HCT116 (cell line): ENCODE measurements around the gene ACTR1B. TPM values are rescaled to one million over a fixed set of nuclear protein-coding genes. Genes with fewer than 3 reads are reported as not detected.
"Not testable (repeated sequence)": the region's sequence is repeated elsewhere in the genome, so short reads cannot be mapped to it uniquely, and the experiment has no call there.

ENCODE experiments used
- ATAC-seq: fragments of 200-7000 bp; cut with Tn5 transposase; 2 replicates; pipeline ENCODE4 v1.9.1; 2020; ENCODE audit warnings: mild to moderate bottlenecking, moderate library complexity
- BruUV-seq: library from RNA; stranded (reverse); fragments of 400-500 nt; replicated peaks from 2 replicates; lab custom pipeline; 2021; lab: Mats Ljungman, UMichigan
- CTCF ChIA-PET: fragments of 300-600 bp; sonication (Branson Sonifier 250); formaldehyde crosslinking; loops from one replicate; lab custom pipeline; 2021; ENCODE audit warnings: antibody characterized with exemption; lab: Charles Lee
- POLR2A ChIA-PET: fragments of 300-600, 350-600 bp; sonication (Branson Sonifier 250); formaldehyde crosslinking; loops from one replicate; lab custom pipeline; 2021; ENCODE audit warnings: antibody characterized with exemption; lab: Charles Lee
- RAD21 ChIA-PET, 2 experiments: fragments of 300-600 bp; sonication (Branson Sonifier 250); formaldehyde crosslinking; loops; one replicate each; lab custom pipeline; 2023; ENCODE audit warnings: low total read pairs in 2 of 2; ENCODE audit not compliant: uncharacterized antibody in 2 of 2, unreplicated experiment in 2 of 2, low non-redundant PET in 1 of 2; lab: Charles Lee
- DNase-seq: peaks from one replicate; pipeline ENCODE4 v3.0.0-alpha.2; 2010; ENCODE audit warnings: low read depth, low spot score
- H2AFZ ChIP-seq: fragments of 200-600 bp; shearing (Covaris generic), sonication (generic); 2 replicates; pipeline ENCODE4 v1.6.1; 2017; ENCODE audit warnings: low read depth, mixed run types, mixed read lengths, antibody characterized with exemption, low read length; ENCODE audit not compliant: poor library complexity, severe bottlenecking
- H3K27ac ChIP-seq: 2 replicates; pipeline ENCODE4 v1.5.1; 2012; ENCODE audit warnings: low read depth, low read length
- H3K27me3 ChIP-seq: fragments of 200-600 bp; sonication (generic); 2 replicates; pipeline ENCODE4 v1.6.1; 2016; ENCODE audit warnings: mixed run types, low read length, mixed read lengths; ENCODE audit not compliant: insufficient read depth
- H3K36me3 ChIP-seq, 2 experiments: fragments of 200-500 bp in 1 of 2; fragments of 200-600 bp in 1 of 2; sonication (Bioruptor generic) in 1 of 2; sonication (generic) in 1 of 2; 2 replicates each; pipeline versions ENCODE4 v1.5.1 to v1.6.1; 2014 to 2016; ENCODE audit warnings: low read length in 2 of 2, inconsistent platforms in 1 of 2, mixed read lengths in 1 of 2, mixed run types in 1 of 2; ENCODE audit not compliant: insufficient read depth in 2 of 2, control insufficient read depth in 1 of 2
- H3K4me1 ChIP-seq, 2 experiments: fragments of 200-600 bp in 1 of 2; sonication (generic) in 1 of 2; 2 replicates each; pipeline versions ENCODE4 v1.5.1 to v1.6.1; 2012 to 2017; ENCODE audit warnings: low read length in 2 of 2, inconsistent platforms in 1 of 2, mild to moderate bottlenecking in 1 of 2, mixed read lengths in 1 of 2, mixed run types in 1 of 2, moderate library complexity in 1 of 2; ENCODE audit not compliant: insufficient read depth in 2 of 2, control insufficient read depth in 1 of 2
- H3K4me2 ChIP-seq: fragments of 200-600 bp; sonication (generic); 2 replicates; pipeline ENCODE4 v1.6.1; 2017; ENCODE audit warnings: mixed run types, low read length, mixed read lengths
- H3K4me3 ChIP-seq, 2 experiments: fragments of 200-600 bp in 1 of 2; sonication (generic) in 1 of 2; replicated peaks in 1 of 2; 2 replicates each; pipeline ENCODE4 v1.5.1; 2011 to 2016; ENCODE audit warnings: low read length in 2 of 2, control low read depth in 1 of 2, low read depth in 1 of 2, mild to moderate bottlenecking in 1 of 2, mixed read lengths in 1 of 2, mixed run types in 1 of 2
- H3K79me2 ChIP-seq: fragments of 200-600 bp; sonication (generic); 2 replicates; pipeline ENCODE4 v1.6.1; 2017; ENCODE audit warnings: mild to moderate bottlenecking, mixed run types, low read length, moderate library complexity, mixed read lengths; ENCODE audit not compliant: insufficient read depth
- H3K9ac ChIP-seq: fragments of 200-600 bp; sonication (generic); 2 replicates; pipeline ENCODE4 v1.6.1; 2016; ENCODE audit warnings: low read length, mixed read lengths
- H3K9me2 ChIP-seq: fragments of 200-600 bp; sonication (generic), shearing (Covaris generic); 2 replicates; pipeline ENCODE4 v1.6.1; 2017; ENCODE audit warnings: mixed run types, mild to moderate bottlenecking, moderate library complexity; ENCODE audit not compliant: insufficient read depth
- H3K9me3 ChIP-seq, 2 experiments: fragments of 200-500 bp in 1 of 2; fragments of 200-600 bp in 1 of 2; sonication (Bioruptor generic) in 1 of 2; sonication (generic) in 1 of 2; 2 replicates each; pipeline ENCODE4 v1.6.1; 2014 to 2017; ENCODE audit warnings: low read length in 2 of 2, mixed read lengths in 2 of 2, inconsistent platforms in 1 of 2, low read depth in 1 of 2, mild to moderate bottlenecking in 1 of 2, mixed run types in 1 of 2, moderate library complexity in 1 of 2; ENCODE audit not compliant: control insufficient read depth in 1 of 2, insufficient read depth in 1 of 2
- H4K20me1 ChIP-seq: fragments of 200-600 bp; sonication (generic), shearing (Covaris generic); 2 replicates; pipeline ENCODE4 v1.6.1; 2017; ENCODE audit warnings: mixed run types, mild to moderate bottlenecking, moderate library complexity; ENCODE audit not compliant: insufficient read depth
- ZFX ChIP-seq: fragments of 450-650 bp; IDR thresholded peaks from 2 replicates; pipeline ENCODE4 v1.6.1; 2017
- intact Hi-C: fragments of 100-400 bp; cut with micrococcal nuclease; formaldehyde crosslinking; loops from 2 replicates; pipeline ENCODE4 v1.10.0; 2022
- total RNA-seq: library from RNA; stranded (reverse); gene quantifications from one replicate; pipeline ENCODE4 v1.2.1, GENCODE V29; 2021; ENCODE audit not compliant: unreplicated experiment
- TF ChIP-seq, protein P1 (sequence below): IDR thresholded peaks from 2 replicates; pipeline ENCODE4 v1.6.1; 2011; ENCODE audit warnings: mild to moderate bottlenecking, low read length, moderate library complexity; ENCODE audit not compliant: insufficient replicate concordance; ENCODE audit errors: extremely low read depth

The ACTR1B gene
- total RNA-seq, 1 experiment from 2014 or later = 42.8 TPM

DNA sequence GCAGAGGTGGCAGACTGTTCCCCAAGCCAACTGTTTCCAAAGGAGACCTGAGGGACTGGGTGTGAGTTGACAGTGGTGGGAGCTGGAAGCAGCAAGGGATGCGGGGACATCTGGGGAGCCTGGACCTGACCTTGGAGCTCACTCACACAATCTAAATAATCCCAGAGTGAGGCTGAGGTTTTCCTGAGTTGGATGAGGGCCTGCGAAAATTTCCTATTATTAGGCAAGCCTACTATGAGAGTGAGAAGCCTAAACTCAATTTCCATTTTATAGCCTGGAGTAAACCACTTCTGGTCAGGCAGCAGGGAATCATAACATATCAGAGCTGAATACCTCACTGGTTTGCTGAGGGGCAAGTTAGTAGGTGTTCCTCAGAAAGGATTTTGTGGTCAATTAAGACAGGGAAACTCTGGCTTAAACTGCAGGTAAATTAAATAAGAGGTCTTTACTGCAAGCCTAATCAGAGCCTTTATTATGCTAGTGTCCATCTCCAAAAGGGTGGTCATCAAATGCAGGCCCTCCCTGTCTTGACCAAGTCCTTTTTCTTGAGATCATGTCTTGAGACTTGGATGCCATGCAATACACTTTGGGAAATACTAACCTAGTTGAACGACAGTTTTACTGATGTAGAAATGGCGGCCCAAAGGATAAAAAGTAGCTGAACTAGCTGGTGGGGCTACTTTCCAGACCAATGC is 19.7 kb downstream of the ACTR1B start:
- ChIA-PET CTCF (interaction anchor here (1.2 kb wide), 1 partner anchor 54 kb away, joined by 3 read pairs; no protein-coding TSS in a partner anchor), RAD21 (no interaction called here), POLR2A (no interaction called here)
- no peaks in the 10 kb centered on the region for H3K9me3 ChIP-seq
- H3K27ac ChIP-seq = no peak overlapping the region
- no peak for DNase-seq
- H3K36me3 ChIP-seq = peaks cover 20 to 21% of the 10 kb centered on the region in 2 experiments; a peak in 3 of 4 replicates
- H3K27me3 ChIP-seq = no peaks in the 10 kb centered on the region
- H4K20me1 ChIP-seq = no peaks in the 10 kb centered on the region
- no peak for TF ChIP-seq ZFX
- TF ChIP-seq, protein P1, sequence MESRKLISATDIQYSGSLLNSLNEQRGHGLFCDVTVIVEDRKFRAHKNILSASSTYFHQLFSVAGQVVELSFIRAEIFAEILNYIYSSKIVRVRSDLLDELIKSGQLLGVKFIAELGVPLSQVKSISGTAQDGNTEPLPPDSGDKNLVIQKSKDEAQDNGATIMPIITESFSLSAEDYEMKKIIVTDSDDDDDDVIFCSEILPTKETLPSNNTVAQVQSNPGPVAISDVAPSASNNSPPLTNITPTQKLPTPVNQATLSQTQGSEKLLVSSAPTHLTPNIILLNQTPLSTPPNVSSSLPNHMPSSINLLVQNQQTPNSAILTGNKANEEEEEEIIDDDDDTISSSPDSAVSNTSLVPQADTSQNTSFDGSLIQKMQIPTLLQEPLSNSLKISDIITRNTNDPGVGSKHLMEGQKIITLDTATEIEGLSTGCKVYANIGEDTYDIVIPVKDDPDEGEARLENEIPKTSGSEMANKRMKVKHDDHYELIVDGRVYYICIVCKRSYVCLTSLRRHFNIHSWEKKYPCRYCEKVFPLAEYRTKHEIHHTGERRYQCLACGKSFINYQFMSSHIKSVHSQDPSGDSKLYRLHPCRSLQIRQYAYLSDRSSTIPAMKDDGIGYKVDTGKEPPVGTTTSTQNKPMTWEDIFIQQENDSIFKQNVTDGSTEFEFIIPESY = no peak
- H3K4me3 ChIP-seq = no peak overlapping the region
- H3K9me2 ChIP-seq = no peaks in the 10 kb centered on the region
- peaks cover 8 to 17% of the 10 kb centered on the region in 2 experiments for H3K4me1 ChIP-seq
- no TSS peak for BruUV-seq
- no peak overlapping the region for H2AFZ ChIP-seq
- peaks cover 20% of the 10 kb centered on the region for H3K79me2 ChIP-seq
- intact Hi-C loops = no loop called here
- no peak for ATAC-seq
- no peak overlapping the region for H3K9ac ChIP-seq
- H3K4me2 ChIP-seq = no peak overlapping the region

- H3K4me2 ChIP-seq, H3K27me3 ChIP-seq, H3K9me2 ChIP-seq, H3K4me3 ChIP-seq, POLR2A ChIA-PET, DNase-seq, H4K20me1 ChIP-seq, ATAC-seq, H2AFZ ChIP-seq, CTCF ChIA-PET, RAD21 ChIA-PET, H3K36me3 ChIP-seq, H3K9ac ChIP-seq, H3K79me2 ChIP-seq, BruUV-seq, H3K9me3 ChIP-seq, H3K4me1 ChIP-seq, H3K27ac ChIP-seq, intact Hi-C loops: not testable (repeated sequence)
These were observed 37.8 kb downstream of the ACTR1B start for GRCh38 chr2:97626049-97626430.

- RAD21 ChIA-PET, H3K27me3 ChIP-seq, H3K4me2 ChIP-seq, H3K36me3 ChIP-seq, H3K9ac ChIP-seq, H3K79me2 ChIP-seq, H3K9me3 ChIP-seq, ATAC-seq, H2AFZ ChIP-seq, POLR2A ChIA-PET, H3K4me1 ChIP-seq, H3K4me3 ChIP-seq, H4K20me1 ChIP-seq, CTCF ChIA-PET, H3K9me2 ChIP-seq, BruUV-seq, H3K27ac ChIP-seq, intact Hi-C loops, DNase-seq: not testable (repeated sequence)
These were observed 38.3 kb downstream of the ACTR1B start for GRCh38 chr2:97625354-97626048.

DNA sequence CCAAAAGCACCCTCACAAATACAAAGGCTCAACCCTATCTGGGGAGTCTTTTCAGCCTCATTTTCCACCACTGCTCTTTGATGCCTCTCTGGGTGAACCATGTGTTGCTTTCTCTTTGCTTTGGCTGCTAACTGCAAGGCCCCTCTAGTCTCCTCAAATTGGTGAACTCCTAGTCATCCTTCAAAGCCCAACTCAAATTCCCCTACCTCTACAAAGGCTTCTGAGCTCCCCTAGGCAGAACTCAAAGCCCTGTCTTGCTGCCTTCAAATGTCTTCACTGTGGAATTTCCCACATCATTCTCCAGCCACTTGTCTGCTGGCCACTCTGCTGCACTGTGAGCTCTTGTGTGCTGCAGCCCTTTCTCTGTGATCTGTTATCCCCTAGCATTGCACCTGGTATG is 40.9 kb downstream of the ACTR1B start:
- H3K27ac ChIP-seq, intact Hi-C loops, DNase-seq, H3K9me2 ChIP-seq, CTCF ChIA-PET, H3K9ac ChIP-seq, H3K9me3 ChIP-seq, RAD21 ChIA-PET, ATAC-seq, H3K79me2 ChIP-seq, H3K27me3 ChIP-seq, H3K4me1 ChIP-seq, H3K4me3 ChIP-seq, H3K36me3 ChIP-seq, BruUV-seq, H3K4me2 ChIP-seq, H2AFZ ChIP-seq, H4K20me1 ChIP-seq, POLR2A ChIA-PET: not testable (repeated sequence)
